Suprapubic skin (tissue), 4 donors: Measurements from ENCODE around the gene SCP2D1. TPM values are rescaled to one million over a fixed set of nuclear protein-coding genes. Genes with fewer than 3 reads are reported as not detected.

Source experiments
- DNase-seq, 2 donors: peaks; one replicate each; pipeline ENCODE4 v3.0.0-alpha.2; 2019; ENCODE audit warnings: low spot score in 2 of 2
- H3K27ac ChIP-seq: fragments of 200-600 bp; sonication (generic); one replicate; pipeline ENCODE4 v1.5.1; 2019
- H3K27me3 ChIP-seq: fragments of 200-600 bp; sonication (generic); one replicate; pipeline ENCODE4 v1.5.1; 2019
- H3K36me3 ChIP-seq: fragments of 200-600 bp; sonication (generic); one replicate; pipeline ENCODE4 v1.5.1; 2019
- H3K4me1 ChIP-seq: fragments of 200-600 bp; sonication (generic); one replicate; pipeline ENCODE4 v1.5.1; 2019
- H3K4me3 ChIP-seq: fragments of 200-600 bp; sonication (generic); one replicate; pipeline ENCODE4 v1.5.1; 2019; ENCODE audit warnings: mild to moderate bottlenecking
- H3K9me3 ChIP-seq: fragments of 200-600 bp; sonication (generic); one replicate; pipeline ENCODE4 v1.5.1; 2019
- EP300 ChIP-seq: sonication (generic); formaldehyde crosslinking; IDR thresholded peaks from one replicate; pipeline ENCODE4 v1.6.1; 2017; ENCODE audit warnings: antibody characterized with exemption
- POLR2A ChIP-seq, 2 donors: fragments of 450-650 bp; IDR thresholded peaks; one replicate each; pipeline ENCODE4 v1.6.1; 2017; ENCODE audit warnings: antibody characterized with exemption in 2 of 2, mild to moderate bottlenecking in 2 of 2, moderate library complexity in 2 of 2
- POLR2AphosphoS5 ChIP-seq, 3 donors: sonication (generic); formaldehyde crosslinking; IDR thresholded peaks; one replicate each; pipeline ENCODE4 v1.6.1; 2017; ENCODE audit warnings: antibody characterized with exemption in 3 of 3
- WGBS: methylation state at CpG from one replicate; pipeline ENCODE4 v1.1.5; 2018; 5-methylcytosine and 5-hydroxymethylcytosine counted together
- total RNA-seq, 4 donors: library from RNA; depleted of rRNA; stranded (reverse); fragments of >200 nt; gene quantifications; one replicate each; pipeline ENCODE4 v1.1.0, GENCODE V29; 2016
- TF ChIP-seq, protein P1 (sequence below), 2 donors: fragments of 200-600 bp in 1 of 2; fragments of 450-650 bp in 1 of 2; sonication (generic) in 1 of 2; IDR thresholded peaks; one replicate each; pipeline ENCODE4 v1.5.1; 2016 to 2019; ENCODE audit warnings: antibody characterized with exemption in 2 of 2, mild to moderate bottlenecking in 1 of 2, moderate library complexity in 1 of 2

SCP2D1 gene
- total RNA-seq, result not detected

- TF ChIP-seq POLR2AphosphoS5 (IDR thresholded peaks at IDR 0.05) (no peak), EP300 (no peak), POLR2A (IDR thresholded peaks at IDR 0.05) (no peak)
- TF ChIP-seq, protein P1, sequence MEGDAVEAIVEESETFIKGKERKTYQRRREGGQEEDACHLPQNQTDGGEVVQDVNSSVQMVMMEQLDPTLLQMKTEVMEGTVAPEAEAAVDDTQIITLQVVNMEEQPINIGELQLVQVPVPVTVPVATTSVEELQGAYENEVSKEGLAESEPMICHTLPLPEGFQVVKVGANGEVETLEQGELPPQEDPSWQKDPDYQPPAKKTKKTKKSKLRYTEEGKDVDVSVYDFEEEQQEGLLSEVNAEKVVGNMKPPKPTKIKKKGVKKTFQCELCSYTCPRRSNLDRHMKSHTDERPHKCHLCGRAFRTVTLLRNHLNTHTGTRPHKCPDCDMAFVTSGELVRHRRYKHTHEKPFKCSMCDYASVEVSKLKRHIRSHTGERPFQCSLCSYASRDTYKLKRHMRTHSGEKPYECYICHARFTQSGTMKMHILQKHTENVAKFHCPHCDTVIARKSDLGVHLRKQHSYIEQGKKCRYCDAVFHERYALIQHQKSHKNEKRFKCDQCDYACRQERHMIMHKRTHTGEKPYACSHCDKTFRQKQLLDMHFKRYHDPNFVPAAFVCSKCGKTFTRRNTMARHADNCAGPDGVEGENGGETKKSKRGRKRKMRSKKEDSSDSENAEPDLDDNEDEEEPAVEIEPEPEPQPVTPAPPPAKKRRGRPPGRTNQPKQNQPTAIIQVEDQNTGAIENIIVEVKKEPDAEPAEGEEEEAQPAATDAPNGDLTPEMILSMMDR (IDR thresholded peaks at IDR 0.05), result no peak
- H3K36me3 ChIP-seq, result no peaks in the 10 kb centered on the region
- no peaks in the 10 kb centered on the region for H3K4me1 ChIP-seq
- no peaks in the 10 kb centered on the region for H3K27me3 ChIP-seq
- WGBS, result 76% methylated on average over 3 of the region's 3 CpGs
- H3K27ac ChIP-seq, result no peak within 1 kb of the TSS
- H3K4me3 ChIP-seq, result no peak within 1 kb of the TSS
- DNase-seq, result no peak
- H3K9me3 ChIP-seq, result no peaks in the 10 kb centered on the region
Measured at GRCh38 chr20:18813483-18813882, at the start of gene SCP2D1. TSS of gene SCP2D1 (plus strand) at chr20:18813783. CDS start at chr20:18813816, 33 bp downstream.

GRCh38 chr20:18767676-18768075, 45.9 kb upstream of the SCP2D1 start:
- DNase-seq, result no peak
- no peak overlapping the region for H3K27ac ChIP-seq
- H3K4me3 ChIP-seq, result no peak overlapping the region
- no peaks in the 10 kb centered on the region for H3K4me1 ChIP-seq
- H3K27me3 ChIP-seq, result no peaks in the 10 kb centered on the region
- peaks cover 10% of the 10 kb centered on the region for H3K36me3 ChIP-seq
- 66% methylated on average over 5 of the region's 5 CpGs for WGBS
- no peaks in the 10 kb centered on the region for H3K9me3 ChIP-seq
- TF ChIP-seq POLR2AphosphoS5 (IDR thresholded peaks at IDR 0.05), result no peak
- no peak for TF ChIP-seq POLR2A (IDR thresholded peaks at IDR 0.05)
- TF ChIP-seq, protein P1 (IDR thresholded peaks at IDR 0.05), result no peak
- TF ChIP-seq EP300, result no peak

GRCh38 chr20:18773566-18773965, 40.0 kb upstream of the SCP2D1 start:
- H3K9me3 ChIP-seq, result no peaks in the 10 kb centered on the region
- 56% methylated on average over 1 of the region's 1 CpG for WGBS
- H3K4me1 ChIP-seq, result no peaks in the 10 kb centered on the region
- no peak for TF ChIP-seq POLR2A (IDR thresholded peaks at IDR 0.05)
- TF ChIP-seq POLR2AphosphoS5 (IDR thresholded peaks at IDR 0.05), result no peak
- no peak for TF ChIP-seq EP300
- TF ChIP-seq, protein P1 (IDR thresholded peaks at IDR 0.05), result no peak
- H3K27me3 ChIP-seq, result no peaks in the 10 kb centered on the region
- H3K27ac ChIP-seq, result no peak overlapping the region
- DNase-seq, result no peak
- H3K36me3 ChIP-seq, result no peaks in the 10 kb centered on the region
- H3K4me3 ChIP-seq, result no peak overlapping the region

DNA sequence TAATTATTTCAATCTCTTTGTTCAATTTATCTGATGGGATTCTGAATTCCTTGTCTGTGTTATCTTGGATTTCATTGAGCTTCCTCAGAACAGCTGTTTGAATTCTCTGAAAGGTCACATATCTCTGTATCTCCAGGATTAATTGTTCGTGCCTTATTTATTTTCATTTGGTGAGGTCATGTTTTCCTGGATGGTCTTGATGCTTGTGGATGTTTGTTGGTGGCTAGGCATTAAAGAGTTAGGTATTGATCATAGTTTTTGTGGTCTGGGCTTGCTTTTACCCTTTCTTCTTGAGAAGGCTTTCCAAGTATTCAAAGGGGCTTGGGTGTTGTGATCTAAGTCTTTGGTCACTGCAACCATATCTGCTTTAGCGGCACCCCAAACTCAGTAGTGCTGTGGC, 39.4 kb upstream of the SCP2D1 start:
- no peaks in the 10 kb centered on the region for H3K9me3 ChIP-seq
- no peaks in the 10 kb centered on the region for H3K27me3 ChIP-seq
- DNase-seq, result no peak
- no peaks in the 10 kb centered on the region for H3K4me1 ChIP-seq
- no peaks in the 10 kb centered on the region for H3K36me3 ChIP-seq
- 83% methylated on average over 2 of the region's 2 CpGs for WGBS
- no peak overlapping the region for H3K4me3 ChIP-seq
- TF ChIP-seq EP300 (no peak), POLR2A (IDR thresholded peaks at IDR 0.05) (no peak), POLR2AphosphoS5 (IDR thresholded peaks at IDR 0.05) (no peak)
- TF ChIP-seq, protein P1 (IDR thresholded peaks at IDR 0.05), result no peak
- H3K27ac ChIP-seq, result no peak overlapping the region

GRCh38 chr20:18775633-18776032, 38.0 kb upstream of the SCP2D1 start:
- Histone ChIP-seq H3K4me1 (no peaks in the 10 kb centered on the region), H3K27ac (no peak overlapping the region), H3K27me3 (no peaks in the 10 kb centered on the region), H3K4me3 (no peak overlapping the region), H3K36me3 (no peaks in the 10 kb centered on the region), H3K9me3 (no peaks in the 10 kb centered on the region)
- 86% methylated on average over 5 of the region's 5 CpGs for WGBS
- TF ChIP-seq, protein P1 (IDR thresholded peaks at IDR 0.05), result no peak
- TF ChIP-seq POLR2A (IDR thresholded peaks at IDR 0.05), result no peak
- no peak for TF ChIP-seq POLR2AphosphoS5 (IDR thresholded peaks at IDR 0.05)
- TF ChIP-seq EP300, result no peak
- no peak for DNase-seq
